PC-9 (cell line): ENCODE measurements around the gene PPP1R37. TPM values are rescaled to one million over a fixed set of nuclear protein-coding genes. Genes with fewer than 3 reads are reported as not detected.

ENCODE experiments used
- BruUV-seq: library from RNA; stranded (reverse); fragments of 400-500 nt; replicated peaks from 2 replicates; lab custom pipeline; 2021; lab: Mats Ljungman, UMichigan
- CTCF ChIA-PET: fragments of 300-600 bp; sonication (Branson Sonifier 250); formaldehyde crosslinking; loops from one replicate; lab custom pipeline; 2022; ENCODE audit warnings: antibody characterized with exemption; lab: Charles Lee
- POLR2A ChIA-PET: fragments of 300-600 bp; sonication (Branson Sonifier 250); formaldehyde crosslinking; loops from one replicate; lab custom pipeline; 2022; ENCODE audit warnings: antibody characterized with exemption; ENCODE audit not compliant: unreplicated experiment; lab: Charles Lee
- DNase-seq, 2 experiments: peaks; one replicate each; pipeline versions ENCODE4 v3.0.0 to v3.0.0-alpha.2; 2015 to 2022; ENCODE audit warnings: mixed read lengths in 1 of 2
- H2AFZ ChIP-seq: fragments of 200-600 bp; sonication (generic); 2 replicates; pipeline ENCODE4 v1.8.1; 2017; ENCODE audit warnings: antibody characterized with exemption
- H3F3A ChIP-seq: fragments of 200-600 bp; sonication (generic); 2 replicates; pipeline ENCODE4 v1.8.1; 2017; ENCODE audit warnings: antibody characterized with exemption, mild to moderate bottlenecking, low read depth; ENCODE audit not compliant: insufficient read depth
- H3K27ac ChIP-seq: fragments of 200-600 bp; sonication (generic); 2 replicates; pipeline ENCODE4 v1.6.1; 2016; ENCODE audit warnings: mixed run types
- H3K27me3 ChIP-seq: fragments of 200-600 bp; sonication (generic); 2 replicates; pipeline ENCODE4 v1.6.1; 2016; ENCODE audit warnings: low read depth, mixed run types; ENCODE audit not compliant: insufficient read depth
- H3K36me3 ChIP-seq: fragments of 200-600 bp; sonication (generic); 2 replicates; pipeline ENCODE4 v1.6.1; 2016; ENCODE audit warnings: low read depth, mixed run types
- H3K4me1 ChIP-seq: fragments of 200-600 bp; sonication (generic); replicated peaks from 2 replicates; pipeline ENCODE4 v1.6.1; 2016; ENCODE audit warnings: mixed run types; ENCODE audit not compliant: insufficient read depth
- H3K4me2 ChIP-seq: fragments of 200-600 bp; sonication (generic); 2 replicates; pipeline ENCODE4 v1.6.1; 2017; ENCODE audit warnings: mixed run types
- H3K4me3 ChIP-seq: fragments of 200-600 bp; sonication (generic); 2 replicates; pipeline ENCODE4 v1.6.1; 2016; ENCODE audit warnings: mixed run types
- H3K79me2 ChIP-seq: fragments of 200-600 bp; sonication (generic); 2 replicates; pipeline ENCODE4 v1.6.1; 2017; ENCODE audit warnings: low read depth, mixed run types
- H3K9me2 ChIP-seq: fragments of 200-600 bp; sonication (generic); 2 replicates; pipeline ENCODE4 v1.8.1; 2017; ENCODE audit warnings: mild to moderate bottlenecking; ENCODE audit not compliant: insufficient read depth
- H3K9me3 ChIP-seq: fragments of 200-600 bp; sonication (generic); 2 replicates; pipeline ENCODE4 v1.8.1; 2016; ENCODE audit warnings: low read depth; ENCODE audit not compliant: insufficient read depth
- H4K20me1 ChIP-seq: fragments of 200-600 bp; sonication (generic); 2 replicates; pipeline ENCODE4 v1.8.1; 2017; ENCODE audit not compliant: insufficient read depth
- EZH2 ChIP-seq: fragments of 200-600 bp; sonication (generic); IDR thresholded peaks from 2 replicates; pipeline ENCODE4 v1.8.0; 2017; ENCODE audit warnings: antibody characterized with exemption, low read depth
- intact Hi-C: fragments of 100-400 bp; cut with micrococcal nuclease; formaldehyde crosslinking; loops from one replicate; pipeline ENCODE4 v1.10.0; 2022; ENCODE audit not compliant: unreplicated experiment
- total RNA-seq: library from RNA; stranded (reverse); gene quantifications from 2 replicates; pipeline ENCODE4 v1.2.3, GENCODE V29; 2021
- TF ChIP-seq, protein P1 (sequence below): fragments of 200-600 bp; sonication (generic); conservative IDR thresholded peaks from 2 replicates; pipeline ENCODE4 v1.6.1; 2017; ENCODE audit warnings: mixed run types, antibody characterized with exemption, mild to moderate bottlenecking, moderate library complexity

PPP1R37 gene
- total RNA-seq, 1 experiment from 2014 or later: 41.1 TPM

DNA sequence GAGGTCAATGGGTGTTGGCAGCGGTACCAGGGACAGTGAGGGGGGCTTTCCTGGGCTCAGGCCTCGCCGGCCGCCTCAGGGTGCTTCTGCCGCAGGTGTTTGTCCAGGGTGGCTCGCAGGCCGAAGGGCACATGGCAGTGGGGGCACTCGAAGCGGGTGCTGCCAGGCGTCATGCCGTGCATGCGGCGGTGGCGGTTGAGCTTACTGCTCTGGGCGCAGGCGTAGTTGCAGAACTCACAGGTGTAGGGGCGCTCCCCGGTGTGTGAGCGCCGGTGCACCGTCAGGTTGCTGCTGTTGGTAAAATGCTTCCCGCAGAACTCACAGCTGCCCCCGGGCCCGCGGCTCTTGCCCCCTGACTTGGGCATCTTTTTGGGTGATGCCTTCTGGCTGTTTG lies 21.4 kb upstream of the PPP1R37 start:
- Histone ChIP-seq H3K27me3 (no peaks in the 10 kb centered on the region), H3K4me3 (no peak overlapping the region), H2AFZ (no peak overlapping the region), H3K9me3 (no peaks in the 10 kb centered on the region), H3K4me1 (peaks cover 6% of the 10 kb centered on the region), H3F3A (peaks cover 39% of the 10 kb centered on the region), H3K79me2 (no peaks in the 10 kb centered on the region), H3K4me2 (no peak overlapping the region), H3K27ac (no peak overlapping the region), H3K36me3 (peaks cover 5% of the 10 kb centered on the region; the same call in 1 of the 2 replicates), H3K9me2 (no peaks in the 10 kb centered on the region), H4K20me1 (peaks cover 21% of the 10 kb centered on the region)
- ChIA-PET CTCF (no interaction called here), POLR2A (no interaction called here)
- no TSS peak for BruUV-seq
- intact Hi-C loops: no loop called here
- DNase-seq: no peak
- TF ChIP-seq, protein P1, sequence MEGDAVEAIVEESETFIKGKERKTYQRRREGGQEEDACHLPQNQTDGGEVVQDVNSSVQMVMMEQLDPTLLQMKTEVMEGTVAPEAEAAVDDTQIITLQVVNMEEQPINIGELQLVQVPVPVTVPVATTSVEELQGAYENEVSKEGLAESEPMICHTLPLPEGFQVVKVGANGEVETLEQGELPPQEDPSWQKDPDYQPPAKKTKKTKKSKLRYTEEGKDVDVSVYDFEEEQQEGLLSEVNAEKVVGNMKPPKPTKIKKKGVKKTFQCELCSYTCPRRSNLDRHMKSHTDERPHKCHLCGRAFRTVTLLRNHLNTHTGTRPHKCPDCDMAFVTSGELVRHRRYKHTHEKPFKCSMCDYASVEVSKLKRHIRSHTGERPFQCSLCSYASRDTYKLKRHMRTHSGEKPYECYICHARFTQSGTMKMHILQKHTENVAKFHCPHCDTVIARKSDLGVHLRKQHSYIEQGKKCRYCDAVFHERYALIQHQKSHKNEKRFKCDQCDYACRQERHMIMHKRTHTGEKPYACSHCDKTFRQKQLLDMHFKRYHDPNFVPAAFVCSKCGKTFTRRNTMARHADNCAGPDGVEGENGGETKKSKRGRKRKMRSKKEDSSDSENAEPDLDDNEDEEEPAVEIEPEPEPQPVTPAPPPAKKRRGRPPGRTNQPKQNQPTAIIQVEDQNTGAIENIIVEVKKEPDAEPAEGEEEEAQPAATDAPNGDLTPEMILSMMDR: no peak
- no peak for TF ChIP-seq EZH2

DNA sequence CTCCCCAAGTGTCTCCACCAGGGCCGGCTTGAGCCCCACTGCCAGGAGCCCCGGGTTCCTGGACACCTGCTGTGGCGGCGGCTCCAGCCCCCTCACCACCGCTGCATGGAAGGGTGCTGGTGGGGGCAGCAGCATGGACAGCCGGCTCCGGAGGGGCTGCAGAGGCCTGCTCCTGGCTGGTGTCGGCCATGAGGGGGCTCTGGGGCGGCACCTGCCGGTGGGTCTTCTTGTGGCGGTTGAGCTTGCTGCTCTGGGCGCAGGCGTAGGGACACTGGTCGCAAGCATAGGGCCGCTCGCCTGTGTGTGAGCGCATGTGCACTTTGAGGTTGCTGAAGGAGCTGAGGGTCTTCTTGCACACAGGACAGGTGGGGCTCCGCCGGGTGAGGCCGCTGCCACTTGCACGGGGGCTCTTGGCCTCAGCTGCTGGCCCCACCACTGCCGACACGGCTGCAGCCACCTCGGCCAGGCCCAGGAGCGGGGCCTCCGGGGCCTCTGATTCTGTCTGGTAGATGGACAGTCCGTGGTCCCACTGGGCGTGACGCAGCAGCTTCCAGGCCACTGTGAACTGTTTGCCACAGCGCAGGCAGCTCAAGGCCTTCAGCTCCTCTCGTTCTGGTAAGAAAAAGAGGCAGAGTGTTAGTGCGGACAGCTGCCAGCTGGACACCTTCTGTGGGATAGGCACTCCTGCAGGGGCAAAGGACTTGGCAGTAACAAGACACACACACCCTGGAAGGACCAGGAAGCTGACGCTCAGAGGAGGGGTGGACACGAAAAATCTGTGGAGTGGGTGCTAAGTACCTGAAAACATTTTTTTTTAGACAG lies 20.8 kb upstream of the PPP1R37 start:
- H3K9me3 ChIP-seq: no peaks in the 10 kb centered on the region

DNA sequence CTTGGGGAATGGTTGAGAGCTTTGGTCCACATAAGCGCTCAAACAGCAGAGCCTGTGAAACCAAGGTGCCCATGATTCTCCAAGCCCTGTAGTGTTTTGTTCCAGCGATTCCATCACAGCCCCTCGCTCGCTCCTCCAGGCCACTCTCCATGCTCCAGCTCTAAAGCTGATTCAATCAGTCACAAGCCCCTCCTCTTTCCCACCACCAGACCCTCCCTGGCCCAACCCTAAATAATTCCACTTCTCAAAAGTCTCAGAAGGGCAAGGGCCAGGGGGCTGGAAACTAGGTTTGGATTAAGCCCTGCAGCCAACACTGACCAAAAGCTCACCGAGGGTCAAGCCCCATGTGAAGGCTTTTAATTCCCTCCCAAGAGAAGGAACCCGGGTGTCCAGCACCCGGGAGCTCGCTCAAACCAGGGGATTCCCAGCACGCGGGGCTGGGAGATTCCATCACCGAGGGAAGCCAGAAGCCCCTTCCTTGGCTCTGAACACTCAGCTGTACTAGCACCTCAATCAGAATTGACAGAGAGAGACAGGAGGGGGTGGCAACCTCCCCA lies 18.2 kb upstream of the PPP1R37 start:
- Histone ChIP-seq H3K4me2 (peak overlapping the region; percentile 81), H2AFZ (no peak overlapping the region), H3K36me3 (no peaks in the 10 kb centered on the region), H3F3A (peaks cover 39% of the 10 kb centered on the region), H3K27ac (no peak overlapping the region), H3K4me1 (peaks cover 19% of the 10 kb centered on the region), H3K4me3 (peak overlapping the region; percentile 31; the same call in 1 of the 2 replicates), H4K20me1 (peaks cover 11% of the 10 kb centered on the region), H3K9me3 (no peaks in the 10 kb centered on the region), H3K9me2 (no peaks in the 10 kb centered on the region), H3K27me3 (no peaks in the 10 kb centered on the region), H3K79me2 (peaks cover 7% of the 10 kb centered on the region)
- intact Hi-C loops: loop anchor here (5.0 kb wide), 2 partner anchors 47 to 262 kb away; no protein-coding TSS in a partner anchor
- POLR2A ChIA-PET: interaction anchor here (0.7 kb wide), 1 partner anchor 16 kb away, joined by 6 read pairs; no protein-coding TSS in a partner anchor
- CTCF ChIA-PET: interaction anchor here (0.6 to 0.9 kb wide), 4 partner anchors 15 to 79 kb away, joined by 3 to 6 read pairs (median 4); partner anchors contain the start of gene CLASRP
- DNase-seq: no peak
- BruUV-seq: no TSS peak
- TF ChIP-seq EZH2: no peak
- TF ChIP-seq, protein P1: no peak

More for the DNA sequence above, 20.8 kb upstream of the PPP1R37 start:
- BruUV-seq: no TSS peak
- no peak overlapping the region for H3K27ac ChIP-seq
- H2AFZ ChIP-seq: no peak overlapping the region
- no peak overlapping the region for H3K4me3 ChIP-seq
- H3K4me1 ChIP-seq: peaks cover 12% of the 10 kb centered on the region
- TF ChIP-seq, protein P1: no peak
- no peak for TF ChIP-seq EZH2
- no peak for DNase-seq
- ChIA-PET POLR2A (no interaction called here), CTCF (no interaction called here)
- no peaks in the 10 kb centered on the region for H3K79me2 ChIP-seq
- intact Hi-C loops: no loop called here
- peaks cover 16% of the 10 kb centered on the region for H4K20me1 ChIP-seq
- H3K4me2 ChIP-seq: no peak overlapping the region
- H3K36me3 ChIP-seq: no peaks in the 10 kb centered on the region
- H3K9me2 ChIP-seq: no peaks in the 10 kb centered on the region
- no peaks in the 10 kb centered on the region for H3K27me3 ChIP-seq
- H3F3A ChIP-seq: peaks cover 41% of the 10 kb centered on the region
